ENCODE data around the gene NACC2. TPM values are rescaled to one million over a fixed set of nuclear protein-coding genes. Genes with fewer than 3 reads are reported as not detected.

The NACC2 gene
- total and polyA plus RNA-seq, 10 donors, result 2.1 to 34.9 (median 23.7) TPM

- DNase-seq, result peak; percentile 70
- Histone ChIP-seq H3K4me1 (peaks cover 8 to 70% (median 51%) of the 10 kb centered on the region in 6 donors), H3K27me3 (replicated peaks in 1 of 7) (peaks cover 0 to 4% (median 0%) of the 10 kb centered on the region in 7 donors), H3K4me3 (no peak overlapping the region), H3K36me3 (peaks cover 0 to 27% (median 0%) of the 10 kb centered on the region in 6 donors), H3K27ac (peak overlapping the region in 3 of 8 donors; percentile 42 to 62 (median 44)), H3K9me3 (no peaks in the 10 kb centered on the region)
- 55 to 76% (median 64%) methylated on average over 28 to 29 of the region's 29 CpGs for WGBS, 5 donors
- TF ChIP-seq POLR2A (IDR thresholded peaks at IDR 0.05) (no peak), CTCF (IDR thresholded peaks at IDR 0.05 in 8 of 11, conservative IDR thresholded peaks at IDR 0.05 in 3 of 11) (no peak), POLR2AphosphoS5 (IDR thresholded peaks at IDR 0.05) (peak in 1 of 3 donors; percentile 47)
- intact Hi-C loops (cut with DNase I; ENCODE audit: low total_unique reads), result no loop called here
Measured at GRCh38 chr9:136059851-136060670, 35.0 kb downstream of the NACC2 start.

GRCh38 chr9:136059321-136059791 lies 35.7 kb downstream of the NACC2 start:
- Histone ChIP-seq H3K4me1 (peaks cover 8 to 77% (median 57%) of the 10 kb centered on the region in 6 donors), H3K4me3 (no peak overlapping the region), H3K9me3 (no peaks in the 10 kb centered on the region), H3K27me3 (replicated peaks in 1 of 7) (peaks cover 0 to 6% (median 0%) of the 10 kb centered on the region in 7 donors), H3K27ac (peak overlapping the region in 3 of 8 donors; percentile 42 to 62 (median 44)), H3K36me3 (peaks cover 0 to 27% (median 0%) of the 10 kb centered on the region in 6 donors)
- TF ChIP-seq CTCF (IDR thresholded peaks at IDR 0.05 in 8 of 11, conservative IDR thresholded peaks at IDR 0.05 in 3 of 11) (no peak), POLR2AphosphoS5 (IDR thresholded peaks at IDR 0.05) (peak in 1 of 3 donors; percentile 5), POLR2A (IDR thresholded peaks at IDR 0.05) (no peak)
- WGBS, 5 donors, result 54 to 82% (median 78%) methylated on average over 15 to 20 of the region's 20 CpGs
- intact Hi-C loops (cut with DNase I; ENCODE audit: low total_unique reads), result no loop called here
- peak; percentile 75 for DNase-seq

- H3K27ac ChIP-seq, result no peak overlapping the region
- H3K9me3 ChIP-seq, result no peaks in the 10 kb centered on the region
- 86 to 89% (median 88%) methylated on average over 11 to 12 of the region's 12 CpGs for WGBS, 5 donors
- no peak for DNase-seq
- no peak overlapping the region for H3K4me3 ChIP-seq
- H3K4me1 ChIP-seq, result peaks cover 11 to 82% (median 62%) of the 10 kb centered on the region in 6 donors
- peaks cover 0 to 25% (median 0%) of the 10 kb centered on the region in 6 donors for H3K36me3 ChIP-seq
- H3K27me3 ChIP-seq (replicated peaks in 1 of 7), result peaks cover 0 to 11% (median 0%) of the 10 kb centered on the region in 7 donors
- intact Hi-C loops (cut with DNase I; ENCODE audit: low total_unique reads), result no loop called here
- TF ChIP-seq POLR2AphosphoS5 (IDR thresholded peaks at IDR 0.05) (no peak), CTCF (IDR thresholded peaks at IDR 0.05 in 8 of 11, conservative IDR thresholded peaks at IDR 0.05 in 3 of 11) (no peak), POLR2A (IDR thresholded peaks at IDR 0.05) (no peak)
Measured at GRCh38 chr9:136058801-136059302, 36.2 kb downstream of the NACC2 start.

- H3K27me3 ChIP-seq (replicated peaks in 1 of 7), result peaks cover 0 to 14% (median 0%) of the 10 kb centered on the region in 7 donors
- H3K9me3 ChIP-seq, result no peaks in the 10 kb centered on the region
- H3K36me3 ChIP-seq, result peaks cover 0 to 17% (median 0%) of the 10 kb centered on the region in 6 donors
- intact Hi-C loops (cut with DNase I; ENCODE audit: low total_unique reads), result no loop called here
- no peak overlapping the region for H3K4me3 ChIP-seq
- H3K4me1 ChIP-seq, result peaks cover 13 to 90% (median 70%) of the 10 kb centered on the region in 6 donors
- no peak overlapping the region for H3K27ac ChIP-seq
- 81 to 88% (median 87%) methylated on average over 11 to 13 of the region's 13 CpGs for WGBS, 5 donors
- no peak for DNase-seq
- no peak for TF ChIP-seq CTCF (IDR thresholded peaks at IDR 0.05 in 8 of 11, conservative IDR thresholded peaks at IDR 0.05 in 3 of 11)
- no peak for TF ChIP-seq POLR2A (IDR thresholded peaks at IDR 0.05)
- no peak for TF ChIP-seq POLR2AphosphoS5 (IDR thresholded peaks at IDR 0.05)
Measured at GRCh38 chr9:136058084-136058483, 37.0 kb downstream of the NACC2 start.
